Astrocyte of the spinal cord (primary cell): ENCODE data around the gene ZMAT5.

ENCODE experiments used
- DNase-seq: peaks from one replicate; pipeline ENCODE4 v3.0.0; 2011; ENCODE audit warnings: low read depth, low spot score
- H3K4me3 ChIP-seq: 2 replicates; pipeline ENCODE4 v1.5.1; 2011; ENCODE audit warnings: low read depth, mild to moderate bottlenecking, low read length, moderate library complexity
- CTCF ChIP-seq: IDR thresholded peaks from 2 replicates; pipeline ENCODE4 v1.5.1; 2012; ENCODE audit warnings: low read depth, mild to moderate bottlenecking, low read length, inconsistent platforms
- in situ Hi-C: cut with HindIII; loops from 2 replicates; pipeline ENCODE4 v1.10.0; 2017; ENCODE audit warnings: low sequenced_read_pairs

Gene ZMAT5

GRCh38 chr22:29713156-29713727 is 53.6 kb downstream of the ZMAT5 start:
- no peak overlapping the region for H3K4me3 ChIP-seq
- TF ChIP-seq CTCF, result no peak
- no peak for DNase-seq
- in situ Hi-C loops, result no loop called here

- H3K4me3 ChIP-seq, result no peak overlapping the region
- no peak for DNase-seq
- in situ Hi-C loops, result no loop called here
- TF ChIP-seq CTCF, result no peak
Measured at GRCh38 chr22:29712119-29712518, 54.7 kb downstream of the ZMAT5 start.

- no peak for TF ChIP-seq CTCF
- no peak for DNase-seq
- in situ Hi-C loops, result no loop called here
- H3K4me3 ChIP-seq, result no peak overlapping the region
Measured at GRCh38 chr22:29710922-29711593, 55.7 kb downstream of the ZMAT5 start.

- no peak for DNase-seq
Measured at GRCh38 chr22:29710193-29710592, 56.6 kb downstream of the ZMAT5 start.

GRCh38 chr22:29707471-29707870 is 59.3 kb downstream of the ZMAT5 start:
- DNase-seq, result no peak
- TF ChIP-seq CTCF, result no peak
- in situ Hi-C loops, result no loop called here
- H3K4me3 ChIP-seq, result no peak overlapping the region

More at GRCh38 chr22:29710193-29710592, 56.6 kb downstream of the ZMAT5 start:
- in situ Hi-C loops, result no loop called here
- no peak overlapping the region for H3K4me3 ChIP-seq
- TF ChIP-seq CTCF, result no peak

- in situ Hi-C loops, result no loop called here
- no peak overlapping the region for H3K4me3 ChIP-seq
- no peak for TF ChIP-seq CTCF
- DNase-seq, result no peak
Measured at GRCh38 chr22:29707010-29707409, 59.8 kb downstream of the ZMAT5 start.
